Spleen (tissue), 7 donors: ENCODE measurements around the gene COX6A1.

Experiments used
- POLR2A ChIP-seq, 3 donors: fragments of 450-650 bp; IDR thresholded peaks; one replicate each; pipeline ENCODE4 v1.5.1; 2017; ENCODE audit warnings: antibody characterized with exemption in 3 of 3, mild to moderate bottlenecking in 1 of 3
- POLR2AphosphoS5 ChIP-seq, 3 donors: sonication (generic); formaldehyde crosslinking; IDR thresholded peaks; one replicate each; pipeline ENCODE4 v1.5.1; 2017; ENCODE audit warnings: antibody characterized with exemption in 3 of 3
- TF ChIP-seq, protein P1 (sequence below), 11 experiments: fragments of 200-600 bp in 7 of 11; fragments of 450-650 bp in 4 of 11; sonication (generic) in 4 of 11; IDR thresholded peaks in 8 of 11; conservative IDR thresholded peaks in 3 of 11; 1 replicate in 7 of 11; 2 replicates in 4 of 11; pipeline versions ENCODE4 v1.4.0 to v1.8.0; 2016 to 2021; ENCODE audit warnings: antibody characterized with exemption in 11 of 11, inconsistent platforms in 4 of 11, mild to moderate bottlenecking in 1 of 11
- donor health status: DM: no; HTN: no; CAD: no; lungs with moderate emphysema.
- donor health status: DM: no; HTN: no; CAD: no.
- donor health status: DM: no; HTN: no; CAD: no.

DNA sequence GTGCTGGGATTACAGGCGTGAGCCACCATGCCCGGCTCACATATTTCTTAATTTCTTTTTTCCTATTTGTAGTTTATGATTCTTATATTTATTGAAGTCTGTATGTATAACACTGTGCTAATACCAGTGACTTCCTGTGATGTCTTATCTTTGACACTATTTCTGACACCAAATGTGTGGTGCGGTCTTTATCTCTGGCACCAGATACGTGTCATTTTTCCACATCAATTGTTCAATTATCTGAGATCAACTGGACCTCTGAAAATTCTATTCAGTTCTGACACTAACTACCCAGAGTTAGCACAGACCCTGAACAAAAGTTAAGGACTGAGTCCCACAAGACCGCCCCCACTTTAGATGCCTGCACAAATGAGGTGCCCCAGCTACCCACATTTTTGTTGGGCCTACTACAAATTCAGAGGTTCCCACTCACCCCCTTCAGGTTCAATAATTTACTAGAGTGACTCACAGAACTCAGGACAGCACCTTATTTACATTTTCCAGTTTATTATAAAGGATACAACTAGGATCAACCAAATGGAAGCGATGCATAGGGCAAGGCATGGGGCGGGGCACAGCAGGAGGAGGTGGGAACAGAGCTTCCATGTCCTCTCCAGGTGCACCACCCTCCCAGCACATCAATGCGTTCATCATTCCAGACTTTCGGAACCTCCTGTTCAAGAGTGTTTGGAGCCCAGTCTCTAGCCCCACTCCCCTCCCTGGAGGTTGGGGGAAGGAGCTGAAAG is 43.3 kb downstream of the COX6A1 start:
- TF ChIP-seq POLR2A (IDR thresholded peaks at IDR 0.05) = no peak
- TF ChIP-seq, protein P1, sequence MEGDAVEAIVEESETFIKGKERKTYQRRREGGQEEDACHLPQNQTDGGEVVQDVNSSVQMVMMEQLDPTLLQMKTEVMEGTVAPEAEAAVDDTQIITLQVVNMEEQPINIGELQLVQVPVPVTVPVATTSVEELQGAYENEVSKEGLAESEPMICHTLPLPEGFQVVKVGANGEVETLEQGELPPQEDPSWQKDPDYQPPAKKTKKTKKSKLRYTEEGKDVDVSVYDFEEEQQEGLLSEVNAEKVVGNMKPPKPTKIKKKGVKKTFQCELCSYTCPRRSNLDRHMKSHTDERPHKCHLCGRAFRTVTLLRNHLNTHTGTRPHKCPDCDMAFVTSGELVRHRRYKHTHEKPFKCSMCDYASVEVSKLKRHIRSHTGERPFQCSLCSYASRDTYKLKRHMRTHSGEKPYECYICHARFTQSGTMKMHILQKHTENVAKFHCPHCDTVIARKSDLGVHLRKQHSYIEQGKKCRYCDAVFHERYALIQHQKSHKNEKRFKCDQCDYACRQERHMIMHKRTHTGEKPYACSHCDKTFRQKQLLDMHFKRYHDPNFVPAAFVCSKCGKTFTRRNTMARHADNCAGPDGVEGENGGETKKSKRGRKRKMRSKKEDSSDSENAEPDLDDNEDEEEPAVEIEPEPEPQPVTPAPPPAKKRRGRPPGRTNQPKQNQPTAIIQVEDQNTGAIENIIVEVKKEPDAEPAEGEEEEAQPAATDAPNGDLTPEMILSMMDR (IDR thresholded peaks at IDR 0.05 in 8 of 11, conservative IDR thresholded peaks at IDR 0.05 in 3 of 11) = no peak
- TF ChIP-seq POLR2AphosphoS5 (IDR thresholded peaks at IDR 0.05) = no peak
